AG08395 (cell line): ENCODE measurements around the gene SPATC1L.

ENCODE experiments used
- DNase-seq: peaks from one replicate; pipeline ENCODE4 v3.0.0; 2012; ENCODE audit warnings: mixed read lengths, low spot score

Gene SPATC1L

GRCh38 chr21:46215436-46216131 is 31.3 kb upstream of the SPATC1L start:
- DNase-seq, result no peak

- DNase-seq, result no peak
These were observed 30.4 kb upstream of the SPATC1L start for GRCh38 chr21:46214478-46215340.

- DNase-seq, result no peak
These were observed 29.5 kb upstream of the SPATC1L start for GRCh38 chr21:46213620-46214286.

- no peak for DNase-seq
These were observed 28.6 kb upstream of the SPATC1L start for GRCh38 chr21:46212721-46213484.

- no peak for DNase-seq
These were observed 27.8 kb upstream of the SPATC1L start for GRCh38 chr21:46211786-46212720.

GRCh38 chr21:46211376-46211775 is 27.1 kb upstream of the SPATC1L start:
- DNase-seq, result no peak

GRCh38 chr21:46210378-46211136 is 26.3 kb upstream of the SPATC1L start:
- DNase-seq, result no peak

GRCh38 chr21:46208761-46209721 is 24.8 kb upstream of the SPATC1L start:
- DNase-seq, result no peak

GRCh38 chr21:46207920-46208591 is 23.8 kb upstream of the SPATC1L start:
- no peak for DNase-seq

- DNase-seq, result no peak
These were observed 23.0 kb upstream of the SPATC1L start for GRCh38 chr21:46207006-46207919.

GRCh38 chr21:46206163-46207005 is 22.1 kb upstream of the SPATC1L start:
- DNase-seq, result no peak

GRCh38 chr21:46205766-46206162 is 21.5 kb upstream of the SPATC1L start:
- DNase-seq, result no peak

- no peak for DNase-seq
These were observed 20.9 kb upstream of the SPATC1L start for GRCh38 chr21:46205166-46205565.

GRCh38 chr21:46203203-46203600 is 18.9 kb upstream of the SPATC1L start:
- no peak for DNase-seq

- DNase-seq, result no peak
These were observed 18.4 kb upstream of the SPATC1L start for GRCh38 chr21:46202592-46203202.
